Measurements from ENCODE around the gene HPSE2.

HPSE2 gene

GRCh38 chr10:98613446-98613845 lies 622.2 kb downstream of the HPSE2 start:
- no peak for DNase-seq (ENCODE audit: low spot score)

GRCh38 chr10:98611436-98611835 lies 624.2 kb downstream of the HPSE2 start:
- no peak for DNase-seq (ENCODE audit: low spot score)

GRCh38 chr10:98610836-98611235 lies 624.8 kb downstream of the HPSE2 start:
- no peak for DNase-seq (ENCODE audit: low spot score)

GRCh38 chr10:98610301-98610700 lies 625.4 kb downstream of the HPSE2 start:
- DNase-seq (ENCODE audit: low spot score), result no peak

- DNase-seq (ENCODE audit: low spot score), result no peak
These were observed 626.4 kb downstream of the HPSE2 start for GRCh38 chr10:98609265-98609664.

GRCh38 chr10:98608411-98608810 lies 627.2 kb downstream of the HPSE2 start:
- no peak for DNase-seq (ENCODE audit: low spot score)

GRCh38 chr10:98602224-98602623 lies 633.4 kb downstream of the HPSE2 start:
- DNase-seq (ENCODE audit: low spot score), result no peak

- no peak for DNase-seq (ENCODE audit: low spot score)
These were observed 636.5 kb downstream of the HPSE2 start for GRCh38 chr10:98599032-98599610.

- DNase-seq (ENCODE audit: low spot score), result no peak
These were observed 639.2 kb downstream of the HPSE2 start for GRCh38 chr10:98596404-98596803.

- no peak for DNase-seq (ENCODE audit: low spot score)
These were observed 646.0 kb downstream of the HPSE2 start for GRCh38 chr10:98589691-98590090.

GRCh38 chr10:98589007-98589406 lies 646.6 kb downstream of the HPSE2 start:
- DNase-seq (ENCODE audit: low spot score), result no peak

- no peak for DNase-seq (ENCODE audit: low spot score)
These were observed 648.4 kb downstream of the HPSE2 start for GRCh38 chr10:98587156-98587837.

GRCh38 chr10:98586096-98586495 lies 649.6 kb downstream of the HPSE2 start:
- no peak for DNase-seq (ENCODE audit: low spot score)

GRCh38 chr10:98582363-98582762 lies 653.3 kb downstream of the HPSE2 start:
- DNase-seq (ENCODE audit: low spot score), result no peak

- DNase-seq (ENCODE audit: low spot score), result no peak
These were observed 658.1 kb downstream of the HPSE2 start for GRCh38 chr10:98577578-98577977.

- no peak for DNase-seq (ENCODE audit: low spot score)
These were observed 658.5 kb downstream of the HPSE2 start for GRCh38 chr10:98577168-98577567.

GRCh38 chr10:98576096-98576495 lies 659.6 kb downstream of the HPSE2 start:
- DNase-seq (ENCODE audit: low spot score), result no peak

- no peak for DNase-seq (ENCODE audit: low spot score)
These were observed 663.1 kb downstream of the HPSE2 start for GRCh38 chr10:98572594-98572993.

- no peak for DNase-seq (ENCODE audit: low spot score)
These were observed 664.8 kb downstream of the HPSE2 start for GRCh38 chr10:98570834-98571233.

GRCh38 chr10:98569853-98570252 lies 665.8 kb downstream of the HPSE2 start:
- DNase-seq (ENCODE audit: low spot score), result no peak

- no peak for DNase-seq (ENCODE audit: low spot score)
These were observed 667.1 kb downstream of the HPSE2 start for GRCh38 chr10:98568551-98568950.

- no peak for DNase-seq (ENCODE audit: low spot score)
These were observed 668.1 kb downstream of the HPSE2 start for GRCh38 chr10:98567391-98568133.

GRCh38 chr10:98563811-98564210 lies 671.8 kb downstream of the HPSE2 start:
- no peak for DNase-seq (ENCODE audit: low spot score)
